Left renal pelvis (tissue), 4 donors: Measurements from ENCODE around the gene HTT-AS. TPM values are rescaled to one million over a fixed set of nuclear protein-coding genes. Genes with fewer than 3 reads are reported as not detected.

Experiments
- DNase-seq, 4 donors: peaks; one replicate each; pipeline ENCODE4 v3.0.0-alpha.2; 2013; ENCODE audit warnings: low read depth in 4 of 4, low spot score in 3 of 4
- polyA plus RNA-seq, 4 donors: library from polyadenylated mRNA; unstranded; fragments of 120-200 nt; gene quantifications; one replicate each; pipeline ENCODE4 v1.2.1, GENCODE V29; 2013; ENCODE audit not compliant: insufficient read length in 4 of 4

HTT-AS gene
- polyA plus RNA-seq, 4 donors: not detected

GRCh38 chr4:3034231-3034630 lies 40.1 kb downstream of the HTT-AS start:
- DNase-seq: no peak

GRCh38 chr4:3031357-3032082 lies 42.8 kb downstream of the HTT-AS start:
- no peak for DNase-seq

GRCh38 chr4:3030566-3031356 lies 43.6 kb downstream of the HTT-AS start:
- no peak for DNase-seq

- no peak for DNase-seq
These were observed 44.9 kb downstream of the HTT-AS start for GRCh38 chr4:3029464-3029863.

DNA sequence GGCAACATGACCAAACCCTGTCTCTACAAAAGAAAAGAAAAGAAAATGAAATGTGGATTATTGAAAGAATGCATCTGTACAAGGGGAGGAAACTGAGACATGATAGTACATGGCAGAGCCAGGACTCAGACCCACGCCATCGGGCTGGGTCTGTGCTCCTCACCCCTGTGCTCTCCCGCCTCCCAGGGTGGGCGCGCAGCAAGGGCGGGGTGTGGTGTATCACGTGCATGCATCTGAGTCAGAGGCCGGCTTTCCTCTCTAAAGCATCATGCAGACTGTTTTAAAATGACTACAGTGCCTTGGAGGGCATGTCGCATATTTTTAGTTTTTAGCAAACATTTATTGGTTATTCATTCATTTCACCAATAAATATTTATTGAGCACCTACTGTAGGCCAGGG lies 47.8 kb downstream of the HTT-AS start:
- no peak for DNase-seq

DNA sequence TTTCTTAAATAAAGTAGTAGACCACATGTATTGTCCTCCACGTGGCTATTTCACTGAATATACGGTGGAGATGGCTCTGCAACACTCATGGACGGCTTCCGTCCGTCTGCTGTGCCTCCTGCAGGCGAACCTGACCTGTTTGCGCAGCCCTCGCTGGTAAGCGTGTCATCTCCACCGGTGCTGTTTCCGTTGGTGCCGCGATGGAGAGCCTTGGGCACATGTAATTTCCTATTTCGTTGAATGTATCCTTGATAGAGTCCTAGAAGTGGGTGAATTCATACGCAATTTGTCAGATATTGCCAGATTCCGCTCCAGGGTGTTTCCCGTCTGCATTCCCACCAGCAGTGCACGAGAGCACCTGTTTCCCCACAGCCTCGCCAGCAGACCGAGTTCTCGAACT lies 48.5 kb downstream of the HTT-AS start:
- DNase-seq: no peak

DNA sequence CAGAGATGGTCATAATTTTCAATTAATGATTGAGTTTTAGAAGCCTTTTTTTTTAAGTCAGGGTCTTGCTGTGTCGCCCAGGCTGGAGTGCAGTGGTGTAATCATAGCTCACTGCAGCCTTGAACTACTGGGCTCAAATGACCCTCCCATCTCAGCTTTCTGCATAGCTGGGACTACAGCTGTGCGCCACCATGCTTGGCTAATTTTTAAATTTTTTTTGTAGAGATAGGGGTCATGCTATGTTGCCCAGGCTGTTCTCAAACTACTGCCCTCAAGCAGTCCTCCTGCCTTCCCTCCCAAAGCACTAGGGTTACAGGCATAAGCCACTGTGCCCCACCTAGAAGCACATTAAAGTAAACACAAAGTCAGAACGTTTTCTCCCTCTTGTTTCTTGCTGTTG lies 51.7 kb downstream of the HTT-AS start:
- DNase-seq: no peak

- DNase-seq: no peak
These were observed 52.2 kb downstream of the HTT-AS start for GRCh38 chr4:3022112-3022511.

- DNase-seq: no peak
These were observed 52.7 kb downstream of the HTT-AS start for GRCh38 chr4:3021627-3022026.

DNA sequence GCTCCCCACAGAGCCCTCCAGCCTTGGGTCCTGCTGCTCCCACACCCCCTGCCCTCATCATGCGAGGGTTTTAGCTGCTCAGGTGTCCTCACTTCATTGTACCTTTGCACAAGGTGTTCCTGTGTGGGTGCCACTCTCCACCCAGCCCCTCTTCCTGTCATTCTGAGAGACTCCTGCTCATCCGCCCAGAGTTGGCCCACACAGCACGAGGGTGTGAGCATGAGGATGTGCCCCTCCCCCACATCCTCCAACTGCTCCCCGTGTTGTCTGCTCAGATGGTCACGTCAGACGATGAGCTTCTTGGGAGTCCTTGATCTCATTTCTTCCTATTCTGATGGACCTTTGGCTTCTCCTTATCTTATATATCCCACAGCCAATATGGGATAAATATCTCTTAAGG lies 53.2 kb downstream of the HTT-AS start:
- no peak for DNase-seq

DNA sequence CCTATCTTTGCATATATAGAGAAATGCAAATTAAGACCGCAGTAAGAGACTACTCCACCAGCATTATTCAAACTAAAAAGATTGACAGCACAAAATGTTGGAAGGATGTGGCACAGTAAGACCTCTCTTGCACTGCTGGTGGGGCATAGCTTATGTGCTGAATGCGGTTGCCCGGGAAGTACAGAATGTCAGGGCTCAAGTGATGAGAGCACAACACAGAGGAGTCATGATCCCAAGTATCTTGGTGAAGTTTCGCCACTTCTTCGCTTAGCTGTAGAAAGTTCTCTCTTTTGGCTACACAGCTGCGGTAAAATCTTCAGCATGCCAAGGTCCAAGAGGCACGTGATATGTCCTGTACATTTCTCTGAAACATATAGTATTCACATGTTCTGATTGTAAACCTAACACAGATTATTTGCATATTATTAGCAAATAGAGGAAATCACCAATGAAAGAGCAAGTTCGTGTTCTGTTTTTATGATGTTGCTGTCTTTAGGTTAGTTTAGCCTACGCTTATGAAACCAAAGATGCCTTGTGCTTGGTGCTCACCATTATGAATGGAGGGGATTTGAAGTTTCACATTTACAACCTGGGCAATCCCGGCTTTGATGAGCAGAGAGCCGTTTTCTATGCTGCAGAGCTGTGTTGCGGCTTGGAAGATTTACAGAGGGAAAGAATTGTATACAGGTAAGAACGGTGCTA lies 55.0 kb downstream of the HTT-AS start:
- no peak for DNase-seq

GRCh38 chr4:3017504-3017903 lies 56.8 kb downstream of the HTT-AS start:
- DNase-seq: no peak

DNA sequence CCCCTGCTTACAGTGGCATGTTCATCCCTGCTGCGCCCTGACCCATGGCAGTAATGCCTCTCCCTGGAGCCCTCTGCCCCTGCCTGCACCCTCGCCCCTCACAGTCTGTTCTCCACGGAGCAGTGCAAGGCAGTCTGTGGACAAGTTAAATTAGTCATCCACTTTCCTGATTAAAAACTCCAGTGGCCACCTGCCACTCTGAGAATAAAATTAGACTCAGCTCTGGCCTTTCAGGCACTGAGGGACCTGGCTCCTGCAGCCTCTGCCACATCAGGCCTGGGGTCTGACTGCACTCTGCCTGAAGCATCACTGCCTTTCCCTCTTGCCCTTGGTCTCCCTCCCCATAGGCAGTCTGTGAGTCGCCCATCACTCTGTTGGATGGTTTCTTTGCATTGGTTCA lies 57.4 kb downstream of the HTT-AS start:
- no peak for DNase-seq

- no peak for DNase-seq
These were observed 60.4 kb downstream of the HTT-AS start for GRCh38 chr4:3013839-3014350.

Other genes with a start within 250 kb of the HTT-AS start
- gene ADD1, start 230.7 kb downstream of the HTT-AS start, polyA plus RNA-seq: 100 to 1,000 TPM; 246 to 304 (median 267) TPM
- 10 to 100 TPM; 18.0 to 33.7 (median 30.8) TPM for gene NOP14, start 111.1 kb downstream of the HTT-AS start, polyA plus RNA-seq
- 10 to 100 TPM in 1 of 4 donors, 1 to 10 TPM in 3; 6.6 to 11.5 (median 9.1) TPM for gene GRK4, start 111.0 kb downstream of the HTT-AS start, polyA plus RNA-seq
- 10 to 100 TPM; 20.7 to 41.5 (median 33.9) TPM for gene HTT, start 143 bp upstream of the HTT-AS start, polyA plus RNA-seq
- gene MSANTD1, start 174.6 kb upstream of the HTT-AS start, polyA plus RNA-seq: 1 to 10 TPM in 1 of 4 donors, under 1 TPM in 3; 0.24 to 1.7 (median 0.62) TPM
- gene RGS12, start 218.5 kb upstream of the HTT-AS start, polyA plus RNA-seq: 10 to 100 TPM; 33.4 to 61.7 (median 47.2) TPM